M059J (cell line): Measurements from ENCODE around the gene SLC9A3. TPM values are rescaled to one million over a fixed set of nuclear protein-coding genes. Genes with fewer than 3 reads are reported as not detected.

Experiments
- DNase-seq: peaks from one replicate; pipeline ENCODE4 v3.0.0-alpha.2; 2012; ENCODE audit warnings: low read depth
- total RNA-seq: library from RNA; depleted of rRNA; stranded (reverse); fragments of >200 nt; shearing (Covaris generic); gene quantifications from 2 replicates; pipeline ENCODE4 v1.2.3, GENCODE V29; 2014

The SLC9A3 gene
- total RNA-seq, 1 experiment from 2014 or later = 3.0 TPM

- DNase-seq = no peak
Observed at GRCh38 chr5:526456-527088, 2.3 kb upstream of the SLC9A3 start.

DNA sequence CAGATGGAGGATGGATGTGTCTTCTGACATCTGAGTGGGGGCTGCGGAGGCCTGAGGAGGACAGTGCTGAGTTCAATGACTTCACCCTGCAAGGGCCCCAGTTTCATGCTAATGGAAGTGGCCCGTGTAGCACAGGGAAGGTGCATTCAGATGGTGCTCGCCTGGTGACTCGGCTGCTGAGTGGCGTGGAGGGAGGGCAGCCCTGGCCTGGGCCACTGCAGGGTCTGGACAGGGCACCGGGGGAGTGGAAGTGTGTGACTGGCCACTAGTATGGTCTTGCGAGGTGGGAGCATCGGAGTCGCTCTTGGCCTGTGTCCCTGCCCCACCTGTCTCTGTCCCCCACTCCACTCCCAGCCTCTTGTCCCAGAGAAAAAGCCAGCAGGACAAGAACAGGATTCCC, 1.7 kb upstream of the SLC9A3 start:
- DNase-seq = no peak

DNA sequence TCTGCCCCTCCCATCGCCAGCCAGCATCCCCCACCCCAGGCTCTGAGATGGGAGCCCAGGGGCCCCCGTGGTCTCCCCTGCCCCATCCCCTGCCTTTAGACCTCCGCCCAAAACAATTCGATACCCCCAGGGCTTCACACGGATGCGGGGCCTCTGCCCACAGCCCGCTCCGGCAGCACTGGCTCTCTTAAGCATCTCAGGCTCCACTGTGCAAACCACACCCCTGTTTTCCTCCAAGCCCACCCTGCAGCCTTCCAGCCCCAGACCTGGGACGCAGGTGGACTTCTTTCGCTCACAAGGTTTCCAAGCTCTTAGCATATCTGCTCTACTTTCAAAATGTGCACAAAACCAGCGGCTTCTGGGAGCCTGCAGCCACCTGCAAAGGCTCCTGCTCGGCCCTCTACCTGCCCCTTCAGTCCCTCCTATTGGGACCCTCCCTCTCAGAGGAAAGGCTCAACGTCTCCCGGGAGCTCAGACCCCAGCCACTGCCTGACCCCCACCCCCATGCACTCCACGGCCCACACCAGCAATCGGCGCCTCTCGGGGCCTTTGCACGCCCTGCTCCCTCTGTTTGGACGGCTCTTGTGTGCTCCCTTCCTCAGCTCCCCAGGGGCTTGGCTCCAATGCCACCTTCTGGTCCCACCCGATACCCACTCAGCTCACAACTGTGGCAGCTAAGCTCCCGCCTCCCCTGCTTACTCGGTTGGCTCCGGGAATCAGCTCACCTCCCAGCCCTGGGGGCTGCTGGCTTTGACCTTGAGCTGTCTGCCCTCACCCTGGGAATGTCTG, 918 bp upstream of the SLC9A3 start:
- DNase-seq = no peak

DNA sequence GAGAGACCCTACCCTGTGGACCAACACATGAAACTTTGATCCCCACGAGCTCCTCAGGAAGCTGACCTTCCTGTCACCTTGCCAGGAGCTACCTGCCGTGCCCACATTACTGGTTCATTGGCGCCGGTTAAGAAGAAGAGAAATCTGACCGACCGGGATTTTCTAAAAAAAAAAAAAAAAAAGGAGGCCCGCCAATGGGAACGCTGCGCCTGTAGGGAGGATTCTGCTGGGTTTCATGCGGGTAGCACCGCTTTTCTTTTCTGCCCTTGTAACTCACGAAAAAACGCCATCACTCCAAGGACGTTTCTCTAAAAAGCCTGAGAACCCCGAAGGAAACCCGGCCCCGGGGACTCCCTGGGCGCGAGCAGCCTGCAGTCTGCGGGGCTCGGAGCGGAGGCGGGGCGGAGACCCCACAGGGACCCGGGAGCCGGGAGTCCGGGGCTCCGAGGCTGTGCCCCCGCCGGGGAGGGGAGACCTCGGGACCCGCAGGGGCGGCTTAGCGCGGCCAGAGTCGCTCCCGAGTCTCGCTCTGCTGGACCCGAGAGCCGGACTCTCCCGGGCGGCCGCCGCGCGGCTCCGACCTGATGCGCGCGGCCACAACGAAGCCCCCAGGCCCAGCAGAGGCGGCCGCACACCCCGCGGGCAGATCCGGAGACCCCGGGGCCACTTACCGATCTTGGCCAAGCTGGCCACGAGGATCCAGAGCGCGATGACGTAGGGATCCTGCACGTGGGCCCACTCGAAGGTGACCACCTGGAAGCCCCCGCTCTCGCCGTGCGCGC, 617 bp downstream of the SLC9A3 start:
- DNase-seq = no peak

DNA sequence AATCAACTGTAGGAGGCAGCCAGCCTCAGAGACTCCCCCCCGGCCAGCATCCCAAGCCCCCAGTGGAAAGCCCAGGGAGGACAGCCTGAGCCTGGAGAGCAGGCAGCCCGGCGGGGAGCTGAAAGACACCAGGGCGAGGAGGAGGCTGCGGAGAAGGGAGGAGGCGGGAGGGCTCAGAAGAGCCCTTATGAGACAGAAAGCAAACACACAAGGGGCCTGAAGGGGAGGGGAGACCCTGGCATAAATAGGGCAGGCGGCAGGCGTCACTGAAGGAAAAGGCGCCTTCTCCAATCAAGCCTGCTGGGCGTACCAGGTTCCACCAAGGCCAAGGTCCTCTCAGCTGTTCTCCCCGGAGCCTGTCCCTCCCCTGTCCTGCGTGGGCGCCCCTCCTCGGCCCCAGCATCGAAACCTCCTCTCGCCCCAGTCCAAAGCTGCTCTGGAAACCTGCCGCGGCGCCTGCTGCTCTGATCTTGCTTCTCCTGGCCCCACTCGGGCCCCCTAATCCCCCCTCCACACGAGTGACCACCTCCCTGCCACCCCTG, 1.3 kb downstream of the SLC9A3 start:
- DNase-seq = no peak

- no peak for DNase-seq
Observed at GRCh38 chr5:522116-522515, 2.1 kb downstream of the SLC9A3 start.

DNA sequence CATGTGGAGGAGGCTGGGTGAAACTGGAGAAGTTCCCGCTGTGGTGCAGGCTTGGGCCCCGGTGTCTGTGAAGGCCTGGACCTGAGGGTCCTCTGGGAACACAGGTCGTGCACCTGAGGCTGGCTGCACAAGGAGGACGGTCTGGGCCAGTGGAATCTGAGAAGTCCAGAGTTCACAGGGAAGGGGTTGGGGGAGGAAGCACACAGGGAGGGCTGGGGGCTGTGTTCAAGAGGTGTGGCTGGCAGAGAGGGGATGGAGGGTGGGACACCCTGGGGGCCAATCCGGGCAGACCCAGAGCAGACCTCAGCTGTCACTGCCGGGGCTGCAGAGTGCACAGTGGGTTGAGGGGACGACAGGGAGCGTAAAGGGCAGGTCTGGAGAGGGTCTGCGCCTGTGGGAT, 2.6 kb downstream of the SLC9A3 start:
- no peak for DNase-seq

DNA sequence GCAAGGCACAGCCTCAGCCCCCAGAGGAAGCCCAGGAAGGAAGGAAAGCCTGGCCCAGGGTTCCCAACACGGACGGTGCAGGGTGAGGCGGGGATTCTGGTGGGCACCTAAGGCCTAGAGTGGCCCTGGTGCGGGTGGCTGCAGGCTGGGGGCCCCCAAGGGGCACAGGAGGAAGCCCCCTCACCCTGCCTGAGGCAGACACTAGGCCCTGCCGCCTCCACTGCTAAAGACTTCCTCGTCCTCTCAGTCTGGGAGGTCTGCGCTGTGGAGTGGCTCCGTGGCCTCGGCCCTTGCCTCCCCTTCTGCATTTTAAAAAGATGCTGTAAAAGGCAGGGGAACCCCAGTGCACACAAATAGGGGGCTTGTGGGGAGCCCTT, 3.4 kb downstream of the SLC9A3 start:
- no peak for DNase-seq

DNA sequence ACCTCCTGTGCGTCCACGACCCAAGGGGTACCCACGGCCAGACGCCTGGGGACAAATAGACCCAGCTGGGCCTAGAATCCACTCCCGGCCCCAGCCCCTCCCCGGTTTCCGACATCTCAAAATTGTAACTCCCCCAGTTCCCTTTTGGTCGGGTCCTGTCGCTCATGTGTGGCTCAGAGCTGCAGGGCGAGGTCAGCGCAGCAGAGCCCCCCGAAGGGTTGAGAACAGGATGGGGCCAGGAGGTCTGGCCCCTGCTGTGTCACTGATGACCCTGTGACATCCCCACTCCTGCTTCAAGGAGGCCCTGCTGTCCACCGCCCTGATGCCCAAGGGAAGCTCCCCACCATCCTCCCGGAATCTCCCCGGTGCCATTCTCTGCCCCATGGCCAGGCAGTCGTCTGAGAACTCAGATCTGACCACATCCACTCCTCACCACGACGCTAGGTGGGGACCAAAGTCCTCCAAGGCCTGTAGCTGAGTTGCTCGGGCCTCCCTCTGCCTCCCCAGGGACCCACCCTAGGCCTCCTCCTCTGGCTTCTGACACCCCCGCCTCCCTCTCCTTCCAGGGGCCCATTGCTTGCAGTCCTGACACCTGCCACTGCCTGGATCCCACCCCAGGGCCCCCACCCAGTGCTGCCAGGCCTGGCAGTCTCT, 3.9 kb downstream of the SLC9A3 start:
- no peak for DNase-seq

DNA sequence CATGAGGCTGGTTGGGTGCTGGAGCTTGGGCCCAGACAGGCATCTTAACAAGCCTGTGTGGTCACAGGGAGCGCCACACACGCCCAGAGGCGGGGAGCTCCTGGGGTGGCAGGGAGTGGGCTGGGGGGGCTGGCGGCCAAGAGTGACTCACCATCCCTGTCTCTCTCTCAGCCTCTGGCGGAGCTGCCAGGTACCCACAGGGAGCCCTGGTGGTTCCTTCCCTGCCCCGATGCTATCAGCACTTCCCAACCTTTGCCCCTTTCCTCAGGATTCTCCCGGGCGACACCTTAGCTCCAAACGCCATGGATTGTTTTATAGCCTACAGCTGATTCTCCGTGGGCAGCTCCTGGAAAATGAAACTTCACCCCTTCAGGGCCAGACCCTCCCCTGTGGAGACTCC, 5.5 kb downstream of the SLC9A3 start:
- peak; percentile 35 for DNase-seq

DNA sequence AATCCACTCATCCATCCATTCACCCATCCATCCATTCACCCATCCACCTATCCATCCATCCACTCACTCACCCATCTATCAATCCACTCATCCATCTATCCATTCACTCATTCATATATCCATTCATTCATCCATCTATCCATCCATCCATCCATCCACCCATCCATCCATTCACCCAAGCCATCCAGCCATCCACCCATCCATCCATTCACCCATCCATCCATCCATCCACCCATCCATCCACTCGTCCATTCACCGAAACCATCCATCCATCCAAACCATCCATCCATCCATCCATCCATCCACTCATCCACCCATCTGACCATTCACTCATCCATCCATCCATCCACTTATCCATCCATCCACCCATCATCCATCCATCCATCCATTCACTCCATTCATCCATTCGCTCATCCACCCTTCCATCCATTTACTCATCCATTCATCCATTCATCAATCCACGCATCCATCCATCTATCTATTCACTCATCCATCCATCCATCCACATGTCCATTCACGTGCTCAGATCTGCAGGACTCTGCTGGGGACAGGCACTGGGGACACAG, 6.6 kb downstream of the SLC9A3 start:
- DNase-seq = no peak

GRCh38 chr5:516980-517379, 7.3 kb downstream of the SLC9A3 start:
- no peak for DNase-seq

GRCh38 chr5:516338-516925, 7.8 kb downstream of the SLC9A3 start:
- no peak for DNase-seq

DNA sequence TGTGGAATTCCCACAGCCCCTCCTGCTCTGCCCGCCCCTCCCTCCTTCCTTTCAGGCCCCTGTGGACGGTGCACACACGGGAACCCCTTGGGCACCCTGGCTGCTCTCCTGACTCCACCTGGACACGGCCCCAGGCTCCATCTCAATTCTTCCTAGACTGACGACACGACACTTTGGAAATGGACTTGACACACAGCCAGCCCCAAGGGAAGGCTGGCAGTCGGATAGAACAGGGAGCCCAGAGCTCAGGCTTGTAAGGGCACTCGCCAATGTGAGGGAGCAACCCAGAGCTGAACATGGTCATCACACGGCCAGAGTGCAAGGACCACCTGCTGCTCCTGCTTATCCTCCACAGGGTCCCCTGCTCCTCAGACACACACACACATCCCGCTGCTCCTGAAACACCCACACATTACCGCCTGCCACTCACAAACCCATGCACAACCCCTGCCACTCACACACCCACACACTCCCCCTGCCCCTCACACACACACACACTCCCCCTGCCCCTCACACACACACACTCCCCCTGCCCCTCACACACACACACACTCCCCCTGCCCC, 8.9 kb downstream of the SLC9A3 start:
- DNase-seq = no peak

DNA sequence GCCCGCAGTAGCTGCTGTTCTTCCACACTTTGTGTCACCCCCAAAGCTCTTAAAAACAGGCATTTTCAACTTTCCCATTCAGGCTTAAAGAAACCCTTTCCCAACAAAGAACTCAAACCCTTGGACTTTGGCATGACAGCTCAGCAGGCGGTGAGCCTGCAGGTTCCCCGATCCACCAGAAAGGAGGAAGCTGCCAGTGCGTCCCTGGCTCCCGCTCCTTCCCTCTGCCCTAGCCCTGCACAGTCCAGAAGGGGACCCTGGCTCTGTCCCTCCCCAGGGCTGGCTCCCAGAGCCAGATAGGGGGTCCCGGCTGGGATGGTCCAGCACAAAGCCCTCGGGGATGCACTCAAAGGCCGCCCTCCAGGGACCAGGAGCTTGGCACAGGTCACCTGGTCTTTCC, 9.6 kb downstream of the SLC9A3 start:
- no peak for DNase-seq

DNA sequence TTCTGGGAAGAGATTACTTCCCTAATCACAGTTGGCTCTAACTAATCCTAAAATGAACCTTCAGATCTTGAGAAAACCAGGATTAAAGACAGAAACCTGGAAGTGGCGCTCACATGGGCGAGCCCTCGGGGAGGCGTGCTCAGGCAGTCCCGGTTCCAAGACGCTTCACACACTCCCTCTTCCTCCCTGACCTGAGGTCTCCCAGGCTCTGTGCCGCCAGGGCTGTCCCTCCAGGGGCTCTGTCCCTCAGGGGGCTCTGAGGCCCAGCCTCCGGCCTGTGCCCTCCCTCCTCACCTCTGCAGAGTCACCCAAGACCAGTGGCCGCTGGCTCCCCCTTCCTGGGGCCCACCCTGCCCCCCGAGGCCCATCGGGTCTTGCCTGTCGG, 10.2 kb downstream of the SLC9A3 start:
- no peak for DNase-seq

- DNase-seq = no peak
Observed at GRCh38 chr5:513216-514100, 10.8 kb downstream of the SLC9A3 start.

DNA sequence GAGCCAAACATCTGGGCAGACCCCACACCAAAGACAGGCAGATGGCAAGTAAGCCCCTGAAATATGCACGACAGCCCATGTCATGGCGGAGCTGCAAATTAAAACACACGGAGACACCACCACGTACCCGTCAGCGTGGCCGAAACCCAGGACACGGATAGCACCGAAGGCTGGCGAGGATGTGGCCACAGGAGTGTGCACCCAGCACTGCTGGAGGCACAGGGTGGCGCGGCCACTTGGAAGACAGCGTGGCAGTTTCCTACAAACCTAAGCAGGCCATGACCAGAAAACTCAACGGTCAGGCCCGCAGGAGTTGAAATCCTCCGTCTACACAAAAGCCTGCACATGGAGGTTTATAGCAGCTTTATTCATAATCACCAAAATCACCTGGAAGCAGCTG, 12.8 kb downstream of the SLC9A3 start:
- no peak for DNase-seq

- DNase-seq = no peak
Observed at GRCh38 chr5:510521-510920, 13.7 kb downstream of the SLC9A3 start.

GRCh38 chr5:509611-510185, 14.6 kb downstream of the SLC9A3 start:
- DNase-seq = no peak
